OCI-LY7 (cell line): ENCODE measurements around the gene OLA1. TPM values are rescaled to one million over a fixed set of nuclear protein-coding genes. Genes with fewer than 3 reads are reported as not detected.

ENCODE experiments used
- BruUV-seq: library from RNA; stranded (reverse); fragments of 400-500 nt; replicated peaks from 2 replicates; lab custom pipeline; 2021; lab: Mats Ljungman, UMichigan
- CTCF ChIA-PET: fragments of 300-600 bp; sonication (Branson Sonifier 250); formaldehyde crosslinking; loops from one replicate; lab custom pipeline; 2022; ENCODE audit warnings: antibody characterized with exemption; ENCODE audit not compliant: unreplicated experiment; lab: Charles Lee
- POLR2A ChIA-PET: fragments of 300-600 bp; sonication (Branson Sonifier 250); formaldehyde crosslinking; loops from one replicate; lab custom pipeline; 2022; ENCODE audit warnings: antibody characterized with exemption; lab: Charles Lee
- DNase-seq: peaks from one replicate; pipeline ENCODE4 v3.0.0-alpha.2; 2015; ENCODE audit warnings: low spot score
- H2AFZ ChIP-seq: fragments of 200-600 bp; sonication (generic), shearing (Covaris generic); 2 replicates; pipeline ENCODE4 v1.6.1; 2014; ENCODE audit warnings: mild to moderate bottlenecking, antibody characterized with exemption, low read length, moderate library complexity
- H3K27ac ChIP-seq: fragments of 200-600 bp; sonication (generic); 2 replicates; pipeline ENCODE4 v1.5.1; 2014; ENCODE audit warnings: mixed run types, low read depth, mild to moderate bottlenecking, moderate library complexity, low read length, inconsistent platforms; ENCODE audit not compliant: poor library complexity, severe bottlenecking
- H3K36me3 ChIP-seq: fragments of 200-600 bp; sonication (generic); 2 replicates; pipeline ENCODE4 v1.6.1; 2014; ENCODE audit warnings: mild to moderate bottlenecking, antibody characterized with exemption, low read length, moderate library complexity, mixed read lengths; ENCODE audit not compliant: insufficient read depth
- H3K4me1 ChIP-seq: fragments of 200-600 bp; sonication (generic); 2 replicates; pipeline ENCODE4 v1.5.1; 2014; ENCODE audit warnings: mild to moderate bottlenecking, low read length; ENCODE audit not compliant: insufficient read depth, poor library complexity, severe bottlenecking
- H3K4me2 ChIP-seq: fragments of 200-600 bp; sonication (generic); 2 replicates; pipeline ENCODE4 v1.6.1; 2014; ENCODE audit warnings: mild to moderate bottlenecking, low read length
- H3K4me3 ChIP-seq: fragments of 200-600 bp; sonication (generic); 2 replicates; pipeline ENCODE4 v1.5.1; 2014; ENCODE audit warnings: mild to moderate bottlenecking, low read depth, low read length; ENCODE audit not compliant: poor library complexity, severe bottlenecking
- H3K79me2 ChIP-seq: fragments of 200-600 bp; sonication (generic); 2 replicates; pipeline ENCODE4 v1.6.1; 2016; ENCODE audit warnings: low read depth, mild to moderate bottlenecking, low read length, moderate library complexity, mixed read lengths; ENCODE audit not compliant: insufficient read depth
- H3K9me2 ChIP-seq: fragments of 200-600 bp; sonication (generic); 2 replicates; pipeline ENCODE4 v1.6.1; 2016; ENCODE audit warnings: mild to moderate bottlenecking, low read length, mixed read lengths; ENCODE audit not compliant: insufficient read depth
- H3K9me3 ChIP-seq: fragments of 200-600 bp; sonication (generic); 2 replicates; pipeline ENCODE4 v1.6.1; 2014; ENCODE audit warnings: mild to moderate bottlenecking, mixed run types, low read length, mixed read lengths
- H4K20me1 ChIP-seq: fragments of 200-600 bp; sonication (generic); 2 replicates; pipeline ENCODE4 v1.6.1; 2014; ENCODE audit warnings: mild to moderate bottlenecking, antibody characterized with exemption, low read length, moderate library complexity, mixed read lengths; ENCODE audit not compliant: insufficient read depth
- CTCF ChIP-seq: fragments of 200-600 bp; sonication (generic); conservative IDR thresholded peaks from 2 replicates; pipeline ENCODE4 v1.5.1; 2014; ENCODE audit warnings: mild to moderate bottlenecking, antibody characterized with exemption, low read length, moderate library complexity, mixed read lengths
- EZH2phosphoT487 ChIP-seq: fragments of 200-600 bp; sonication (generic); IDR thresholded peaks from 2 replicates; pipeline ENCODE4 v1.6.1; 2018; ENCODE audit warnings: low read depth, borderline replicate concordance, mild to moderate bottlenecking, mixed run types, antibody characterized with exemption, low read length, moderate library complexity, mixed read lengths
- intact Hi-C: fragments of 100-400 bp; cut with micrococcal nuclease; formaldehyde crosslinking; loops from one replicate; pipeline ENCODE4 v1.10.0; 2022; ENCODE audit not compliant: unreplicated experiment
- total RNA-seq, 2 experiments: library from RNA; depleted of rRNA in 1 of 2; stranded (reverse); fragments of >200 nt in 1 of 2; shearing (Covaris generic) in 1 of 2; gene quantifications; 2 replicates each; pipeline ENCODE4 v1.2.3, GENCODE V29; 2014 to 2022

The OLA1 gene
- total RNA-seq, 2 experiments from 2014 or later, result 66.0 to 116 TPM

- Histone ChIP-seq H3K4me2 (no peak overlapping the region), H3K4me3 (no peak overlapping the region), H3K36me3 (peaks cover 14% of the 10 kb centered on the region; the same call in 1 of the 2 replicates), H4K20me1 (no peaks in the 10 kb centered on the region), H2AFZ (no peak overlapping the region), H3K4me1 (peaks cover 4% of the 10 kb centered on the region), H3K9me3 (0 out of 2 replicates have a peak, but pooled peaks cover 6% of the 10 kb centered on the region), H3K9me2 (no peaks in the 10 kb centered on the region), H3K27ac (no peak overlapping the region), H3K79me2 (peaks cover 22% of the 10 kb centered on the region; the same call in 1 of the 2 replicates)
- TF ChIP-seq CTCF (no peak), EZH2phosphoT487 (no peak)
- intact Hi-C loops, result no loop called here
- BruUV-seq, result no TSS peak
- POLR2A ChIA-PET, result interaction anchor here (0.6 kb wide), 1 partner anchor 196 kb away, joined by 3 read pairs; no protein-coding TSS in a partner anchor
- CTCF ChIA-PET, result no interaction called here
- no peak for DNase-seq
These were observed 67.0 kb downstream of the OLA1 start for GRCh38 chr2:174181368-174181767.

- H4K20me1 ChIP-seq, result no peaks in the 10 kb centered on the region
- no peak overlapping the region for H2AFZ ChIP-seq
- no peak overlapping the region for H3K4me3 ChIP-seq
- H3K9me2 ChIP-seq, result no peaks in the 10 kb centered on the region
- no peak for TF ChIP-seq CTCF
- TF ChIP-seq EZH2phosphoT487, result no peak
- peaks cover 18% of the 10 kb centered on the region; the same call in 1 of the 2 replicates for H3K79me2 ChIP-seq
- DNase-seq, result no peak
- intact Hi-C loops, result no loop called here
- H3K27ac ChIP-seq, result no peak overlapping the region
- H3K36me3 ChIP-seq, result peaks cover 14% of the 10 kb centered on the region
- peaks cover 4% of the 10 kb centered on the region for H3K4me1 ChIP-seq
- peaks cover 6% of the 10 kb centered on the region; the same call in 1 of the 2 replicates for H3K9me3 ChIP-seq
- POLR2A ChIA-PET, result interaction anchor here (0.6 kb wide), 1 partner anchor 196 kb away, joined by 3 read pairs; no protein-coding TSS in a partner anchor
- BruUV-seq, result no TSS peak
- no peak overlapping the region for H3K4me2 ChIP-seq
- CTCF ChIA-PET, result no interaction called here
These were observed 67.6 kb downstream of the OLA1 start for GRCh38 chr2:174180726-174181236.

GRCh38 chr2:174180165-174180724 lies 68.1 kb downstream of the OLA1 start:
- ChIA-PET POLR2A (interaction anchor here (0.7 to 1.0 kb wide), 2 partner anchors 11 to 26 kb away, joined by 3 to 4 read pairs; no protein-coding TSS in a partner anchor), CTCF (no interaction called here)
- Histone ChIP-seq H2AFZ (no peak overlapping the region), H3K4me2 (no peak overlapping the region), H3K4me3 (no peak overlapping the region), H4K20me1 (no peaks in the 10 kb centered on the region), H3K27ac (no peak overlapping the region), H3K9me2 (no peaks in the 10 kb centered on the region), H3K79me2 (peaks cover 13% of the 10 kb centered on the region; the same call in 1 of the 2 replicates), H3K9me3 (peaks cover 11% of the 10 kb centered on the region; the same call in 1 of the 2 replicates), H3K4me1 (peaks cover 4% of the 10 kb centered on the region), H3K36me3 (peaks cover 19% of the 10 kb centered on the region)
- DNase-seq, result no peak
- no peak for TF ChIP-seq EZH2phosphoT487
- 0 out of 2 replicates have a peak, but pooled peaks have one; percentile 27 for TF ChIP-seq CTCF
- intact Hi-C loops, result no loop called here
- no TSS peak for BruUV-seq
